SK-N-SH (cell line): ENCODE results near the gene CTNNA3. TPM values are rescaled to one million over a fixed set of nuclear protein-coding genes. Genes with fewer than 3 reads are reported as not detected.

Source experiments
- CTCF ChIA-PET: fragments of 300-600, 350-600 bp; formaldehyde crosslinking; extraction: SDS; loops from one replicate; lab custom pipeline; 2021; lab: Yijun Ruan, JAX
- POLR2A ChIA-PET: fragments of 350-600 bp; sonication (Branson Sonifier 250); formaldehyde crosslinking; extraction: SDS; loops from one replicate; lab custom pipeline; 2020; ENCODE audit warnings: antibody characterized with exemption, inconsistent platforms; lab: Yijun Ruan, JAX
- DNase-seq: peaks from one replicate; pipeline ENCODE4 v3.0.0; 2012
- H2AFZ ChIP-seq: fragments of 200-600 bp; sonication (generic); 2 replicates; pipeline ENCODE4 v1.8.1; 2016; ENCODE audit warnings: antibody characterized with exemption, mild to moderate bottlenecking, low read depth
- H3F3A ChIP-seq: fragments of 200-600 bp; sonication (generic); replicated peaks from 2 replicates; pipeline ENCODE3; 2016; ENCODE audit warnings: antibody characterized with exemption, mild to moderate bottlenecking; ENCODE audit not compliant: insufficient read depth
- H3K27ac ChIP-seq, 2 experiments: fragments of 200-500 bp in 1 of 2; fragments of 200-600 bp in 1 of 2; sonication (Bioruptor generic) in 1 of 2; sonication (generic), shearing (Covaris generic) in 1 of 2; 2 replicates each; pipeline versions ENCODE4 v1.5.1 to v1.6.1; 2014 to 2016; ENCODE audit warnings: low read depth in 2 of 2, inconsistent platforms in 1 of 2, low read length in 1 of 2, mild to moderate bottlenecking in 1 of 2, mixed read lengths in 1 of 2
- H3K27me3 ChIP-seq: fragments of 200-600 bp; sonication (generic), shearing (Covaris generic); 2 replicates; pipeline ENCODE4 v1.6.1; 2016; ENCODE audit warnings: mixed run types; ENCODE audit not compliant: insufficient read depth
- H3K36me3 ChIP-seq, 2 experiments: fragments of 200-500 bp in 1 of 2; fragments of 200-600 bp in 1 of 2; sonication (Bioruptor generic) in 1 of 2; sonication (generic) in 1 of 2; replicated peaks in 1 of 2; 2 replicates each; pipeline versions ENCODE3 to v1.5.1; 2014 to 2016; ENCODE audit warnings: low read length in 1 of 2, mild to moderate bottlenecking in 1 of 2; ENCODE audit not compliant: insufficient read depth in 2 of 2, control insufficient read depth in 1 of 2
- H3K4me1 ChIP-seq, 2 experiments: fragments of 200-500 bp in 1 of 2; fragments of 200-600 bp in 1 of 2; sonication (Bioruptor generic) in 1 of 2; sonication (generic), shearing (Covaris generic) in 1 of 2; 2 replicates each; pipeline versions ENCODE4 v1.5.1 to v1.6.1; 2014 to 2016; ENCODE audit warnings: low read depth in 1 of 2, low read length in 1 of 2, mixed run types in 1 of 2; ENCODE audit not compliant: insufficient read depth in 2 of 2, control insufficient read depth in 1 of 2
- H3K4me2 ChIP-seq: fragments of 200-600 bp; sonication (generic), shearing (Covaris generic); 2 replicates; pipeline ENCODE4 v1.6.1; 2017; ENCODE audit warnings: mixed run types
- H3K4me3 ChIP-seq, 2 experiments: fragments of 200-500 bp in 1 of 2; fragments of 200-600 bp in 1 of 2; sonication (Bioruptor generic) in 1 of 2; sonication (generic), shearing (Covaris generic) in 1 of 2; 2 replicates each; pipeline versions ENCODE4 v1.5.1 to v1.8.1; 2014 to 2016; ENCODE audit warnings: low read depth in 2 of 2, inconsistent platforms in 1 of 2, low read length in 1 of 2, mild to moderate bottlenecking in 1 of 2, mixed read lengths in 1 of 2, moderate library complexity in 1 of 2
- H3K79me2 ChIP-seq: fragments of 200-600 bp; sonication (generic); 2 replicates; pipeline ENCODE4 v1.8.1; 2017; ENCODE audit warnings: mild to moderate bottlenecking; ENCODE audit not compliant: insufficient read depth
- H3K9ac ChIP-seq: fragments of 200-600 bp; sonication (generic); 2 replicates; pipeline ENCODE4 v1.6.1; 2017; ENCODE audit warnings: mixed run types
- H3K9me2 ChIP-seq: fragments of 200-600 bp; sonication (generic); 2 replicates; pipeline ENCODE4 v1.6.1; 2017; ENCODE audit warnings: mixed run types
- H3K9me3 ChIP-seq: fragments of 200-600 bp; sonication (generic); 2 replicates; pipeline ENCODE4 v1.6.1; 2017; ENCODE audit warnings: mixed run types, mild to moderate bottlenecking, moderate library complexity
- H4K20me1 ChIP-seq: fragments of 200-600 bp; sonication (generic); 2 replicates; pipeline ENCODE4 v1.6.1; 2017; ENCODE audit warnings: mild to moderate bottlenecking, mixed run types; ENCODE audit not compliant: insufficient read depth
- FOXJ3 ChIP-seq: sonication (generic); formaldehyde crosslinking; IDR thresholded peaks from 2 replicates; pipeline ENCODE4 v1.5.1; 2020; ENCODE audit warnings: mild to moderate bottlenecking, missing genetic modification reagents
- GABPA ChIP-seq: IDR thresholded peaks from 2 replicates; pipeline ENCODE4 v1.4.0; 2012; ENCODE audit warnings: low read depth, mild to moderate bottlenecking
- IRF3 ChIP-seq: fragments of 150-350 bp; IDR thresholded peaks from 2 replicates; pipeline ENCODE4 v1.6.1; 2016; ENCODE audit warnings: mild to moderate bottlenecking, low read depth, low read length
- MAX ChIP-seq: IDR thresholded peaks from 2 replicates; pipeline ENCODE4 v1.4.0; 2012; ENCODE audit warnings: low read depth
- MEF2A ChIP-seq: IDR thresholded peaks from 2 replicates; pipeline ENCODE4 v1.4.0; 2012; ENCODE audit warnings: low read depth, borderline replicate concordance
- NFIC ChIP-seq: IDR thresholded peaks from 2 replicates; pipeline ENCODE4 v1.4.0; 2012; ENCODE audit warnings: borderline replicate concordance
- NRF1 ChIP-seq: IDR thresholded peaks from 2 replicates; pipeline ENCODE4 v1.6.1; 2012; ENCODE audit warnings: low read depth, mild to moderate bottlenecking, low read length
- RFX5 ChIP-seq: IDR thresholded peaks from 2 replicates; pipeline ENCODE4 v1.6.1; 2012; ENCODE audit warnings: mild to moderate bottlenecking, improper control_type of control experiment, low read length
- SMC3 ChIP-seq: IDR thresholded peaks from 2 replicates; pipeline ENCODE4 v1.6.1; 2012; ENCODE audit warnings: low read depth, low read length, improper control_type of control experiment
- whole genome bisulfite sequencing: methylation state at CpG from one replicate; pipeline ENCODE4 v1.1.6; 2017; ENCODE audit warnings: low lambda C conversion rate; 5-methylcytosine and 5-hydroxymethylcytosine counted together
- polyA plus RNA-seq, 3 experiments: library from polyadenylated mRNA; depleted of rRNA; stranded (reverse); fragments of >200 nt; gene quantifications; 2 replicates each; pipeline ENCODE4 v1.2.3, GENCODE V29; 2012
- TF ChIP-seq, protein P1 (sequence below): IDR thresholded peaks from 2 replicates; pipeline ENCODE4 v1.4.0; 2012; ENCODE audit warnings: low read depth, borderline replicate concordance
- TF ChIP-seq, protein P2 (sequence below): fragments of 200-600 bp; sonication (generic); IDR thresholded peaks from 2 replicates; pipeline ENCODE4 v1.6.1; 2017; ENCODE audit warnings: antibody characterized with exemption, mild to moderate bottlenecking, moderate library complexity

The CTNNA3 gene
- polyA plus RNA-seq, 1 of the 3 experiments (the other 2 are of a cell fraction) = not detected

DNA sequence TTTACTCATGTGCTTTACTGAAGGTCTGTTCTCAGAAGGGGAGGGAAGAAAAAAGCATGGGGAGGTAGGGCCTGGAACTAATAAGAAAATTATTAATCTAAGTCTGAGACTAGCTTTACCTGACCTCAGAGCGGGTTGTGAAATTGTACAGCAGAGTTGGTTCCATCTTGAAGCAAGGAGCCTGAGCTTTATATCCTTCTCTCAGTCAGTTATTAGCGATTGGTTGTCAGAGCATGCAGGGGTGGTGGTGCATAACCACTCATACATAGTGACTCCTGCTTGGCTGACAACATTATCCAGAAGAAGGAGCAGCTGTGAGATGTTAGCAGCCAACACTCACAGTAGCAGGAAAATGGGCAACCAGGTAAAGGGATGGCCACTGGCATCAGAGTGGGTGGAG is 1746.5 kb downstream of the CTNNA3 start:
- Histone ChIP-seq H3K9me2 (no peaks in the 10 kb centered on the region), H3K9me3 (no peaks in the 10 kb centered on the region), H3F3A (no peaks in the 10 kb centered on the region), H3K9ac (no peak overlapping the region), H3K4me1 (no peaks in the 10 kb centered on the region; a peak in 1 of 4 replicates), H2AFZ (no peak overlapping the region), H4K20me1 (no peaks in the 10 kb centered on the region), H3K27ac (no peak overlapping the region)
- CTCF ChIA-PET = interaction anchor here (1.2 kb wide), 1 partner anchor 17 kb away, joined by 3 read pairs; no protein-coding TSS in a partner anchor
- WGBS = 30% methylated on average over 2 of the region's 2 CpGs
- DNase-seq = no peak
- no peak for TF ChIP-seq FOXJ3 (CRISPR knock-in tag)
- TF ChIP-seq GABPA = no peak
- TF ChIP-seq, protein P1, sequence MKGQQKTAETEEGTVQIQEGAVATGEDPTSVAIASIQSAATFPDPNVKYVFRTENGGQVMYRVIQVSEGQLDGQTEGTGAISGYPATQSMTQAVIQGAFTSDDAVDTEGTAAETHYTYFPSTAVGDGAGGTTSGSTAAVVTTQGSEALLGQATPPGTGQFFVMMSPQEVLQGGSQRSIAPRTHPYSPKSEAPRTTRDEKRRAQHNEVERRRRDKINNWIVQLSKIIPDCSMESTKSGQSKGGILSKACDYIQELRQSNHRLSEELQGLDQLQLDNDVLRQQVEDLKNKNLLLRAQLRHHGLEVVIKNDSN = no peak
- TF ChIP-seq, all 33 proteins: peak for 0
- POLR2A ChIA-PET = no interaction called here
- Histone ChIP-seq H3K4me3 (no peak overlapping the region), H3K27me3 (no peaks in the 10 kb centered on the region), H3K79me2 (no peaks in the 10 kb centered on the region), H3K36me3 (no peaks in the 10 kb centered on the region), H3K4me2 (no peak overlapping the region)

DNA sequence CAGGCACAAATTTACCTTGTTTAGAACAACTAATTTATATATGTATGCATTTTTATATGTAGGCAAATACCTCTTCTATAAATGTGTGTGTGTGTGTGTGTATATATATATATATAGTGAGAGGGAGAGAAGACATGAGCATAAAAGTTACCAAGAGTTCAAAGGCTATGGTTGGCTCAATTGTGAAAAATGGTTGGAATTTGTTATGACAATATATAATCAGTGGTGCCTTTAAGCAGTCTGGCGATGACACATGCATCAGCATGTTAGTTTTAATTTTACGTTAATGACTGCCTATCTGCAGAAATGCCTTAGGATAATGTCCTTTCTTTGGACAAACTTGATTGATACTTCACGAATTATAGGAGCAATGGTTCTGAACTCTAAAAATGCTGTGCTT is 1750.9 kb downstream of the CTNNA3 start:
- POLR2A ChIA-PET = no interaction called here
- Histone ChIP-seq H3K4me1 (no peaks in the 10 kb centered on the region), H3K4me2 (no peak overlapping the region), H3K9me3 (no peaks in the 10 kb centered on the region), H2AFZ (no peak overlapping the region), H3K36me3 (no peaks in the 10 kb centered on the region), H3K4me3 (no peak overlapping the region), H3K79me2 (no peaks in the 10 kb centered on the region), H3K27me3 (no peaks in the 10 kb centered on the region), H3K9ac (no peak overlapping the region), H4K20me1 (no peaks in the 10 kb centered on the region), H3K9me2 (no peaks in the 10 kb centered on the region), H3K27ac (no peak overlapping the region), H3F3A (no peaks in the 10 kb centered on the region)
- no peak for DNase-seq
- 38% methylated on average over 3 of the region's 3 CpGs for WGBS
- CTCF ChIA-PET = no interaction called here
- TF ChIP-seq, protein P2, sequence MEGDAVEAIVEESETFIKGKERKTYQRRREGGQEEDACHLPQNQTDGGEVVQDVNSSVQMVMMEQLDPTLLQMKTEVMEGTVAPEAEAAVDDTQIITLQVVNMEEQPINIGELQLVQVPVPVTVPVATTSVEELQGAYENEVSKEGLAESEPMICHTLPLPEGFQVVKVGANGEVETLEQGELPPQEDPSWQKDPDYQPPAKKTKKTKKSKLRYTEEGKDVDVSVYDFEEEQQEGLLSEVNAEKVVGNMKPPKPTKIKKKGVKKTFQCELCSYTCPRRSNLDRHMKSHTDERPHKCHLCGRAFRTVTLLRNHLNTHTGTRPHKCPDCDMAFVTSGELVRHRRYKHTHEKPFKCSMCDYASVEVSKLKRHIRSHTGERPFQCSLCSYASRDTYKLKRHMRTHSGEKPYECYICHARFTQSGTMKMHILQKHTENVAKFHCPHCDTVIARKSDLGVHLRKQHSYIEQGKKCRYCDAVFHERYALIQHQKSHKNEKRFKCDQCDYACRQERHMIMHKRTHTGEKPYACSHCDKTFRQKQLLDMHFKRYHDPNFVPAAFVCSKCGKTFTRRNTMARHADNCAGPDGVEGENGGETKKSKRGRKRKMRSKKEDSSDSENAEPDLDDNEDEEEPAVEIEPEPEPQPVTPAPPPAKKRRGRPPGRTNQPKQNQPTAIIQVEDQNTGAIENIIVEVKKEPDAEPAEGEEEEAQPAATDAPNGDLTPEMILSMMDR = no peak
- TF ChIP-seq FOXJ3 (CRISPR knock-in tag) (no peak), IRF3 (no peak), GABPA (no peak), MAX (no peak), NRF1 (no peak), RFX5 (no peak), MEF2A (no peak), SMC3 (no peak), NFIC (no peak)
- TF ChIP-seq, protein P1 = no peak
